H9 (cell line): ENCODE data around the gene SLC25A31. TPM values are rescaled to one million over a fixed set of nuclear protein-coding genes. Genes with fewer than 3 reads are reported as not detected.

Experiments
- DNase-seq: peaks from one replicate; pipeline ENCODE4 v3.0.0-alpha.2; 2017
- H2AFZ ChIP-seq: one replicate; pipeline ENCODE4 v1.6.1; 2013; ENCODE audit warnings: mild to moderate bottlenecking, low read length, control low read depth, moderate library complexity
- H2AK5ac ChIP-seq: 2 replicates; pipeline ENCODE4 v1.6.1; 2013; ENCODE audit warnings: low read length, control low read depth, mixed read lengths; ENCODE audit not compliant: insufficient read length
- H2BK120ac ChIP-seq: one replicate; pipeline ENCODE4 v1.6.1; 2013; ENCODE audit warnings: low read depth, mild to moderate bottlenecking, low read length, control low read depth, inconsistent platforms; ENCODE audit not compliant: poor library complexity, severe bottlenecking
- H2BK12ac ChIP-seq: 2 replicates; pipeline ENCODE4 v1.6.1; 2013; ENCODE audit warnings: low read length, control low read depth, mixed read lengths, low read depth; ENCODE audit not compliant: insufficient read length
- H2BK15ac ChIP-seq: 2 replicates; pipeline ENCODE4 v1.6.1; 2013; ENCODE audit warnings: low read depth, low read length, control low read depth
- H2BK20ac ChIP-seq: one replicate; pipeline ENCODE4 v1.6.1; 2013; ENCODE audit warnings: low read depth, mild to moderate bottlenecking, low read length, control low read depth, inconsistent platforms; ENCODE audit not compliant: poor library complexity, severe bottlenecking
- H2BK5ac ChIP-seq: 2 replicates; pipeline ENCODE4 v1.6.1; 2013; ENCODE audit warnings: low read length, control low read depth, mixed read lengths; ENCODE audit not compliant: insufficient read length
- H3K14ac ChIP-seq: 2 replicates; pipeline ENCODE4 v1.6.1; 2013; ENCODE audit warnings: low read length, control low read depth; ENCODE audit not compliant: insufficient read depth
- H3K18ac ChIP-seq: 2 replicates; pipeline ENCODE4 v1.6.1; 2013; ENCODE audit warnings: low read depth, mild to moderate bottlenecking, mixed read lengths, low read length, control low read depth; ENCODE audit not compliant: insufficient read length
- H3K23ac ChIP-seq: 2 replicates; pipeline ENCODE4 v1.6.1; 2013; ENCODE audit warnings: low read length, control low read depth, mixed read lengths, low read depth; ENCODE audit not compliant: insufficient read length
- H3K23me2 ChIP-seq: 2 replicates; pipeline ENCODE4 v1.6.1; 2013; ENCODE audit warnings: low read depth, mild to moderate bottlenecking, mixed read lengths, low read length, control low read depth; ENCODE audit not compliant: insufficient read length, poor library complexity, severe bottlenecking
- H3K27ac ChIP-seq: 2 replicates; pipeline ENCODE4 v1.5.1; 2013; ENCODE audit warnings: low read length, control low read depth, mixed read lengths, low read depth; ENCODE audit not compliant: insufficient read length
- H3K27me3 ChIP-seq: 2 replicates; pipeline ENCODE4 v1.6.1; 2013; ENCODE audit warnings: low read length, control low read depth, inconsistent platforms; ENCODE audit not compliant: insufficient read depth
- H3K4ac ChIP-seq: 2 replicates; pipeline ENCODE4 v1.6.1; 2013; ENCODE audit warnings: low read depth, mild to moderate bottlenecking, control low read depth, inconsistent platforms, low read length, moderate library complexity
- H3K4me1 ChIP-seq: 2 replicates; pipeline ENCODE4 v1.6.1; 2013; ENCODE audit warnings: low read length, control low read depth, inconsistent platforms; ENCODE audit not compliant: insufficient read depth
- H3K4me2 ChIP-seq: 2 replicates; pipeline ENCODE4 v1.6.1; 2013; ENCODE audit warnings: low read length, control low read depth, mixed read lengths; ENCODE audit not compliant: insufficient read length, insufficient read depth
- H3K56ac ChIP-seq: 2 replicates; pipeline ENCODE4 v1.6.1; 2013; ENCODE audit warnings: low read depth, mild to moderate bottlenecking, mixed read lengths, low read length, control low read depth; ENCODE audit not compliant: insufficient read length
- H3K79me1 ChIP-seq: 2 replicates; pipeline ENCODE4 v1.6.1; 2013; ENCODE audit warnings: low read depth, mild to moderate bottlenecking, moderate library complexity, low read length, control low read depth, inconsistent platforms; ENCODE audit not compliant: insufficient read depth, poor library complexity, severe bottlenecking
- H3K79me2 ChIP-seq: 2 replicates; pipeline ENCODE4 v1.6.1; 2013; ENCODE audit warnings: low read length, control low read depth, inconsistent platforms; ENCODE audit not compliant: insufficient read depth
- H3K9ac ChIP-seq: 2 replicates; pipeline ENCODE4 v1.6.1; 2013; ENCODE audit warnings: low read length, control low read depth, mixed read lengths; ENCODE audit not compliant: insufficient read length; ENCODE audit errors: extremely low read depth
- H3K9me3 ChIP-seq: one replicate; pipeline ENCODE4 v1.6.1; 2013; ENCODE audit warnings: low read depth, low read length, inconsistent platforms; ENCODE audit not compliant: control insufficient read depth
- H3T11ph ChIP-seq: one replicate; pipeline ENCODE4 v1.6.1; 2013; ENCODE audit warnings: mild to moderate bottlenecking, low read length, control low read depth, inconsistent platforms
- H4K20me1 ChIP-seq: one replicate; pipeline ENCODE4 v1.6.1; 2013; ENCODE audit not compliant: control insufficient read depth, insufficient read length, insufficient read depth
- H4K5ac ChIP-seq: 2 replicates; pipeline ENCODE4 v1.6.1; 2013; ENCODE audit warnings: low read depth, mild to moderate bottlenecking, mixed read lengths, low read length, control low read depth; ENCODE audit not compliant: insufficient read length
- H4K8ac ChIP-seq: replicated peaks from 2 replicates; pipeline ENCODE4 v1.6.1; 2013; ENCODE audit warnings: low read length, control low read depth, mixed read lengths, low read depth; ENCODE audit not compliant: insufficient read length
- H4K91ac ChIP-seq: 2 replicates; pipeline ENCODE4 v1.6.1; 2013; ENCODE audit warnings: low read depth, mild to moderate bottlenecking, moderate library complexity, mixed read lengths, low read length, control low read depth; ENCODE audit not compliant: insufficient read length
- H3K27ac Mint-ChIP-seq, 3 experiments: 2 replicates in 2 of 3; 3 replicates in 1 of 3; pipeline ENCODE4 v1.8.0; 2020 to 2021; ENCODE audit warnings: mixed read lengths in 3 of 3, mild to moderate bottlenecking in 1 of 3, moderate library complexity in 1 of 3
- H3K27me3 Mint-ChIP-seq: 2 replicates; pipeline ENCODE4 v1.8.0; 2021; ENCODE audit warnings: low read depth, mild to moderate bottlenecking, moderate library complexity, mixed read lengths
- H3K36me3 Mint-ChIP-seq, 3 experiments: 2 replicates in 2 of 3; 3 replicates in 1 of 3; pipeline ENCODE4 v1.8.0; 2020 to 2021; ENCODE audit warnings: low read depth in 3 of 3, mixed read lengths in 3 of 3; ENCODE audit not compliant: insufficient read depth in 1 of 3
- H3K4me1 Mint-ChIP-seq, 2 experiments: 2 replicates each; pipeline ENCODE4 v1.8.0; 2020; ENCODE audit warnings: mixed read lengths in 2 of 2
- H3K4me3 Mint-ChIP-seq, 2 experiments: 2 replicates in 1 of 2; 3 replicates in 1 of 2; pipeline ENCODE4 v1.8.0; 2020 to 2021; ENCODE audit warnings: mild to moderate bottlenecking in 2 of 2, mixed read lengths in 2 of 2, moderate library complexity in 1 of 2
- H3K9me3 Mint-ChIP-seq, 2 experiments: 2 replicates in 1 of 2; 3 replicates in 1 of 2; pipeline ENCODE4 v1.8.0; 2020; ENCODE audit warnings: mild to moderate bottlenecking in 2 of 2, mixed read lengths in 2 of 2, moderate library complexity in 1 of 2
- WGBS: extraction: QIAGEN DNeasy Blood & Tissue Kit; methylation state at CpG from one replicate; pipeline ENCODE4 v1.1.7; 2013; ENCODE audit warnings: missing lambda C conversion rate, low lambda C conversion rate, mixed read lengths; ENCODE audit not compliant: insufficient read length; ENCODE audit errors: extremely low coverage; 5-methylcytosine and 5-hydroxymethylcytosine counted together
- total RNA-seq: library from RNA; stranded (reverse); gene quantifications from 2 replicates; pipeline ENCODE4 v1.2.1, GENCODE V29; 2021
- TF ChIP-seq, protein P1 (sequence below): fragments of 200-600 bp; sonication (generic); conservative IDR thresholded peaks from 3 replicates; pipeline ENCODE4 v1.8.0; 2021; ENCODE audit warnings: antibody characterized with exemption, mild to moderate bottlenecking

Gene SLC25A31
- total RNA-seq, 1 experiment from 2014 or later = not detected

DNA sequence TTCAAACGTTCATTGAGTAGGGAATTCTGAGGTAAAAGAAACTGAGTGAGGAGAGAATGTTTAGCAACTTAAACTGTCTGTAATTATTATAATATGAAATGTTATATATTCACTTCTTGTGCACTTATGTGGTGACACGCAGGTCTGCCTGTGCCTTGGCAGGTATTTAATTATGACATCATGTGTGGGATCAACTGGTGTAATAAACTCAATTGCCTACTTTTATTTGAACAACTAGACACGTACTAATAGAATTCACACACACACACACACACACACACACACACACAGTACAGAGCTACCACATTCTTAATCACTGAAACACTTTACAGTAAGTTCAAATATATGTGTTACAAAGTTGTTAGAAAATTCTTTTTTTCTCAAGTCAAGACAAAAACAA lies 20.7 kb upstream of the SLC25A31 start:
- no peak overlapping the region for H3K4me2 ChIP-seq
- H3T11ph ChIP-seq = no peak overlapping the region
- no peaks in the 10 kb centered on the region for H3K9me3 ChIP-seq
- H3K56ac ChIP-seq = no peak overlapping the region
- no peak overlapping the region for H3K9ac ChIP-seq
- H2AFZ ChIP-seq = no peak overlapping the region
- no peak for DNase-seq
- Mint-ChIP-seq H3K4me3 (no peak overlapping the region), H3K9me3 (peaks cover 6 to 7% of the 10 kb centered on the region in 2 experiments; a peak in 2 of 5 replicates), H3K27ac (no peak overlapping the region; a peak in 1 of 7 replicates), H3K4me1 (no peaks in the 10 kb centered on the region), H3K36me3 (peaks cover 19 to 33% (median 25%) of the 10 kb centered on the region in 3 experiments), H3K27me3 (no peaks in the 10 kb centered on the region)
- H4K20me1 ChIP-seq = no peaks in the 10 kb centered on the region
- H3K4ac ChIP-seq = no peak overlapping the region
- no peak overlapping the region for H3K27ac ChIP-seq
- no peak overlapping the region for H2BK12ac ChIP-seq
- no peaks in the 10 kb centered on the region for H3K23me2 ChIP-seq
- H3K27me3 ChIP-seq = no peaks in the 10 kb centered on the region
- no peak overlapping the region for H3K14ac ChIP-seq
- no peak overlapping the region for H3K18ac ChIP-seq
- no peak overlapping the region for H2BK5ac ChIP-seq
- no peak overlapping the region for H4K8ac ChIP-seq
- H3K79me2 ChIP-seq = no peaks in the 10 kb centered on the region
- no peaks in the 10 kb centered on the region for H3K4me1 ChIP-seq
- H4K5ac ChIP-seq = no peak overlapping the region
- no peak overlapping the region for H3K23ac ChIP-seq
- WGBS = no CpG with 5 or more reads among the region's 3 CpGs
- H2BK20ac ChIP-seq = no peak overlapping the region
- TF ChIP-seq, protein P1, sequence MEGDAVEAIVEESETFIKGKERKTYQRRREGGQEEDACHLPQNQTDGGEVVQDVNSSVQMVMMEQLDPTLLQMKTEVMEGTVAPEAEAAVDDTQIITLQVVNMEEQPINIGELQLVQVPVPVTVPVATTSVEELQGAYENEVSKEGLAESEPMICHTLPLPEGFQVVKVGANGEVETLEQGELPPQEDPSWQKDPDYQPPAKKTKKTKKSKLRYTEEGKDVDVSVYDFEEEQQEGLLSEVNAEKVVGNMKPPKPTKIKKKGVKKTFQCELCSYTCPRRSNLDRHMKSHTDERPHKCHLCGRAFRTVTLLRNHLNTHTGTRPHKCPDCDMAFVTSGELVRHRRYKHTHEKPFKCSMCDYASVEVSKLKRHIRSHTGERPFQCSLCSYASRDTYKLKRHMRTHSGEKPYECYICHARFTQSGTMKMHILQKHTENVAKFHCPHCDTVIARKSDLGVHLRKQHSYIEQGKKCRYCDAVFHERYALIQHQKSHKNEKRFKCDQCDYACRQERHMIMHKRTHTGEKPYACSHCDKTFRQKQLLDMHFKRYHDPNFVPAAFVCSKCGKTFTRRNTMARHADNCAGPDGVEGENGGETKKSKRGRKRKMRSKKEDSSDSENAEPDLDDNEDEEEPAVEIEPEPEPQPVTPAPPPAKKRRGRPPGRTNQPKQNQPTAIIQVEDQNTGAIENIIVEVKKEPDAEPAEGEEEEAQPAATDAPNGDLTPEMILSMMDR = no peak
- H4K91ac ChIP-seq = no peak overlapping the region
- no peak overlapping the region for H2BK120ac ChIP-seq
- H2BK15ac ChIP-seq = no peak overlapping the region
- no peaks in the 10 kb centered on the region for H3K79me1 ChIP-seq
- H2AK5ac ChIP-seq = no peak overlapping the region
